Right lobe of liver (tissue), 6 donors: Measurements from ENCODE around the gene LRRC1. TPM values are rescaled to one million over a fixed set of nuclear protein-coding genes. Genes with fewer than 3 reads are reported as not detected.
"Not testable (repeated sequence)": the region's sequence is repeated elsewhere in the genome, so short reads cannot be mapped to it uniquely, and the experiment has no call there.

Source experiments
- ATAC-seq, 4 donors: fragments of 200-7000 bp; cut with Tn5 transposase; one replicate each; pipeline ENCODE4 v1.9.1; 2020; ENCODE audit warnings: mild to moderate bottlenecking in 4 of 4, moderate library complexity in 4 of 4
- DNase-seq, 3 donors: peaks; one replicate each; pipeline ENCODE4 v3.0.0-alpha.2; 2020
- H3K27ac ChIP-seq, 3 donors: fragments of 200-600 bp; one replicate each; pipeline ENCODE4 v1.8.0; 2022
- H3K27me3 ChIP-seq, 2 donors: fragments of 200-600 bp; one replicate each; pipeline ENCODE4 v1.8.0; 2022
- H3K36me3 ChIP-seq, 4 donors: fragments of 200-600 bp; sonication (generic) in 1 of 4; one replicate each; pipeline versions ENCODE4 v1.5.1 to v1.8.0; 2017 to 2022; ENCODE audit warnings: control low read depth in 1 of 4
- H3K4me1 ChIP-seq, 4 donors: fragments of 200-600 bp; sonication (generic) in 1 of 4; one replicate each; pipeline versions ENCODE4 v1.5.1 to v1.8.0; 2017 to 2022; ENCODE audit warnings: control low read depth in 1 of 4
- H3K4me3 ChIP-seq, 3 donors: fragments of 200-600 bp; one replicate each; pipeline ENCODE4 v1.8.0; 2022
- H3K9me3 ChIP-seq, 4 donors: fragments of 200-600 bp; sonication (generic) in 1 of 4; one replicate each; pipeline versions ENCODE4 v1.5.1 to v1.8.0; 2017 to 2022; ENCODE audit warnings: control low read depth in 1 of 4
- POLR2A ChIP-seq: fragments of 450-650 bp; IDR thresholded peaks from one replicate; pipeline ENCODE4 v1.6.1; 2017; ENCODE audit warnings: antibody characterized with exemption, mild to moderate bottlenecking
- WGBS: methylation state at CpG from one replicate; pipeline ENCODE4 v1.1.6; 2018; ENCODE audit warnings: low coverage, low lambda C conversion rate; ENCODE audit not compliant: insufficient coverage; ENCODE audit errors: missing lambda C conversion rate; 5-methylcytosine and 5-hydroxymethylcytosine counted together
- intact Hi-C, 2 donors: fragments of 100-400 bp; cut with DNase I; formaldehyde crosslinking; loops; one replicate each; pipeline versions ENCODE4 v1.11.2 to v1.14.1; 2022
- total RNA-seq, 6 experiments: library from RNA; depleted of rRNA in 2 of 6; stranded (reverse); fragments of >200 nt in 2 of 6; fragmentation: NEBNext Ultra II Directional in 3 of 6; extraction: Animal tissue kit (Norgen Biotek cat#: 25700) in 3 of 6; gene quantifications; one replicate each; pipeline versions ENCODE4 v1.1.0 to v1.2.4, GENCODE V29; 2016 to 2023
- TF ChIP-seq, protein P1 (sequence below), 4 donors: fragments of 200-600 bp in 3 of 4; fragments of 450-650 bp in 1 of 4; IDR thresholded peaks; one replicate each; pipeline versions ENCODE4 v1.5.1 to v1.8.0; 2016 to 2022; ENCODE audit warnings: antibody characterized with exemption in 4 of 4, mild to moderate bottlenecking in 2 of 4
- donor health status: DM: no; HTN: yes; CAD: no.
- donor health status: DM: no; HTN: no; CAD: no.
- donor health status: DM: no; HTN: no; CAD: no.
- donor health status: DM: no; HTN: yes; CAD: no.
- donor health status: DM: no; HTN: yes; CAD: no.

The LRRC1 gene
- total RNA-seq, 6 experiments from 2014 or later, result 0.46 to 3.2 (median 1.4) TPM

GRCh38 chr6:53770780-53771249 is 24.0 kb upstream of the LRRC1 start:
- no peaks in the 10 kb centered on the region for H3K36me3 ChIP-seq
- no peaks in the 10 kb centered on the region for H3K27me3 ChIP-seq
- no peak overlapping the region for H3K27ac ChIP-seq
- no peak overlapping the region for H3K4me3 ChIP-seq
- intact Hi-C loops, result no loop called here
- TF ChIP-seq, protein P1, sequence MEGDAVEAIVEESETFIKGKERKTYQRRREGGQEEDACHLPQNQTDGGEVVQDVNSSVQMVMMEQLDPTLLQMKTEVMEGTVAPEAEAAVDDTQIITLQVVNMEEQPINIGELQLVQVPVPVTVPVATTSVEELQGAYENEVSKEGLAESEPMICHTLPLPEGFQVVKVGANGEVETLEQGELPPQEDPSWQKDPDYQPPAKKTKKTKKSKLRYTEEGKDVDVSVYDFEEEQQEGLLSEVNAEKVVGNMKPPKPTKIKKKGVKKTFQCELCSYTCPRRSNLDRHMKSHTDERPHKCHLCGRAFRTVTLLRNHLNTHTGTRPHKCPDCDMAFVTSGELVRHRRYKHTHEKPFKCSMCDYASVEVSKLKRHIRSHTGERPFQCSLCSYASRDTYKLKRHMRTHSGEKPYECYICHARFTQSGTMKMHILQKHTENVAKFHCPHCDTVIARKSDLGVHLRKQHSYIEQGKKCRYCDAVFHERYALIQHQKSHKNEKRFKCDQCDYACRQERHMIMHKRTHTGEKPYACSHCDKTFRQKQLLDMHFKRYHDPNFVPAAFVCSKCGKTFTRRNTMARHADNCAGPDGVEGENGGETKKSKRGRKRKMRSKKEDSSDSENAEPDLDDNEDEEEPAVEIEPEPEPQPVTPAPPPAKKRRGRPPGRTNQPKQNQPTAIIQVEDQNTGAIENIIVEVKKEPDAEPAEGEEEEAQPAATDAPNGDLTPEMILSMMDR (IDR thresholded peaks at IDR 0.05), result no peak
- no peak for TF ChIP-seq POLR2A
- no peak for ATAC-seq
- no peak for DNase-seq
- no peaks in the 10 kb centered on the region for H3K9me3 ChIP-seq
- no peaks in the 10 kb centered on the region for H3K4me1 ChIP-seq
- WGBS, result 78% methylated on average over 2 of the region's 2 CpGs

DNA sequence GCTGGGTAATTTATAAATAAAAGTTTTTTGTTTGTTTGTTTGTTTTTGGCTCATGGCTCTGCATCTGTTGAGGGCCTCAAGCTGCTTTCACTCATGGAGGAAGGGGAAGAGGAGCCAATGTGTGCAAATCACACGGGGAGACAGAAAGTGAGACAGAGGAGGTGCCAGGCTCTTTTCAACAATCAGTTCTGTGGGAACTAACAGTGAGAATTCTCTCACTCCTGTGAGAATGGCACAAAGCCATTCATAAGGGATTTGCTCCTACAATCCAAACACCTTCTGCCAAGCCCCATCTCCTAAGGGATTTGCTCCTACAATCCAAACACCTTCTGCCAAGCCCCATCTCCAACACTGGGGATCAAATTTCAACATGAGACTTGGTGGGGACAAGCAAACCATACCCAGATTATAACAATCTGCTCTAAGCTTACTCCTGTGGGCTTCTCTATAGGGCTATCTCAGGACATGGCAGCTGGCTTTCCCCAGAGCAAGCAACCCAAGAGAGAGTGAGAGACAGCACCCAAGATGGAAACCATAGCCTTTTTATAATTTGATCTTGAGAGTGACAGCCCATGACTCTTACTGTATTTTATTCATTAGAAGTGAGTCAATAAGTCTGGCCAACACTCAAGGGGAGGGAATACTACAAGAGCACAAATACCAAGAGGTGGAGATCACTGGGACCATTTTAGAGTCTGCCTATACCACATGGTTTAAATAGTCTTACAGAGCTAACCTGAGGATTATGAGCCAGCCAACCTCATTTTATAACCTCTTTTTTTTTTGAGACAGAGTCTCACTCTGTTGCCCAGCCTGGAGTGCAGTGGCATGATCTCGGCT is 22.8 kb upstream of the LRRC1 start:
- TF ChIP-seq, protein P1 (IDR thresholded peaks at IDR 0.05), result no peak
- no peak for TF ChIP-seq POLR2A
- ATAC-seq (no peak), DNase-seq (no peak)
- intact Hi-C loops, result no loop called here
- H3K9me3 ChIP-seq, result no peaks in the 10 kb centered on the region
- H3K27me3 ChIP-seq, result no peaks in the 10 kb centered on the region
- no peak overlapping the region for H3K4me3 ChIP-seq
- H3K27ac ChIP-seq, result no peak overlapping the region
- H3K36me3 ChIP-seq, result no peaks in the 10 kb centered on the region
- 72% methylated on average over 2 of the region's 2 CpGs for WGBS
- no peaks in the 10 kb centered on the region for H3K4me1 ChIP-seq

DNA sequence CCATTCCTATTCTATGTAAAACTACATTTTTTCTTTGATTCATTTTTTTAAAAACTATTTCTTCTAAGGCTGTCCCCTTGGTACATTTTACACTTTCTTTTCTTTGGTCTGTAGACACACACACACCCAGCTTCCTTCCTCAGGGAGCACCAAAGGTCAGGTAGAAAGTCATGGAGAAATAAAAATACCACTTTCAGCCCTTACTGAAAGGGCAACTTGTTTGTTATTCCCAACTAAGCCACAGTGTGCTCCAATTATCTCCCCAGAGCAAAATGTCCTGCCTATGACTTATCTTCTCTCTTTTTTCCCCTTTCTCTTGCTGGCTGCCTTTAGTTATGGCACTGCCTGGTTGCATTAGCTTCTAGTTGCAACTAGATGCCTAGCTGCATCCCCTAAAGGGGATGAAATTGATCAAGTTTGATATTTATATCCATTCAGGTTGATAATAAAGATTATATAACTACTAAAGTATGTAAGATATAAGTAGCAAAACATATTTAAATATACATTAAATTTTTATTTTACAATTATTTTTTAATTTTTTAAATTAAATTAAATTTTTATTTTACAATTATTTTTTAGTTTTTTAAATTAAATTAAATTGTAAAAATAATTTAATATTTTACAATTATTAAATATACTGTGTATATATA is 21.6 kb upstream of the LRRC1 start:
- H3K27ac ChIP-seq, result no peak overlapping the region
- H3K4me3 ChIP-seq, result no peak overlapping the region
- intact Hi-C loops, result no loop called here
- TF ChIP-seq, protein P1 (IDR thresholded peaks at IDR 0.05), result no peak
- TF ChIP-seq POLR2A, result no peak
- no peak for ATAC-seq
- H3K4me1 ChIP-seq, result no peaks in the 10 kb centered on the region
- no peaks in the 10 kb centered on the region for H3K9me3 ChIP-seq
- no peaks in the 10 kb centered on the region for H3K36me3 ChIP-seq
- no peak for DNase-seq
- H3K27me3 ChIP-seq, result no peaks in the 10 kb centered on the region

GRCh38 chr6:53776152-53776551 is 18.7 kb upstream of the LRRC1 start:
- H3K9me3 ChIP-seq, H3K4me1 ChIP-seq, ATAC-seq, H3K27ac ChIP-seq, intact Hi-C loops, H3K36me3 ChIP-seq, H3K4me3 ChIP-seq, H3K27me3 ChIP-seq, DNase-seq: not testable (repeated sequence)
- 18% methylated on average over 1 of the region's 2 CpGs for WGBS

DNA sequence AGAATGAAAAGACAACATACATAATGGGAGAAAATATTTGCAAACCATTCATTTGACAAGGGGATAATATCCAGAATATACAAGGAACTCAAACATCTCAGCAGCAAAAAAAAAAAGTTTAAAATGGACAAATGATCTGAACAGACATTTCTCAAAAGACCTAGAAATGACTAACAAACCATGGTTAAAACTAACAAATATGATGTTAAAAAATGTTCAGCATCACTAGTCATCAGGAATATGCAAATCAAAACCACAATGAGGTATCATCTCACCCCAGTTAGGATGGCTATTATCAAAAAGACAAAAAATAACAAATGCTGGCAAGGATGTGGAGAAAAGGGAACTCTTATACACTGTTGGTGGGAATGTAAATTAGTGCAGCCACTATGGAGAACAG is 9.8 kb upstream of the LRRC1 start:
- H3K36me3 ChIP-seq, intact Hi-C loops, H3K4me1 ChIP-seq, DNase-seq, H3K27ac ChIP-seq, H3K4me3 ChIP-seq, H3K27me3 ChIP-seq, H3K9me3 ChIP-seq, ATAC-seq: not testable (repeated sequence)
